HL-60/S4 treated with retinoic acid at 250 ng/mL for 4 days and 3 days (cell line): ENCODE results near the gene APC2.

Experiments used
- in situ Hi-C: fragments of 300-500 bp; cut with MboI; formaldehyde crosslinking; loops from 2 replicates; pipeline ENCODE4 v1.7.0; 2022; ENCODE audit warnings: low sequenced_read_pairs

Gene APC2

GRCh38 chr19:1449467-1450442, at the start of gene APC2:
Gene APC2 (plus strand): TSS chr19:1450121. CDS start chr19:1453002, 2,881 bp downstream.
- in situ Hi-C loops = no loop called here

GRCh38 chr19:1400281-1401137, 49.4 kb upstream of the APC2 start:
- in situ Hi-C loops = no loop called here

GRCh38 chr19:1401138-1401888, 48.6 kb upstream of the APC2 start, which contains the start of gene GAMT:
Gene GAMT (minus strand): TSS chr19:1401542. CDS start chr19:1401476, 66 bp downstream.
- in situ Hi-C loops = no loop called here

- in situ Hi-C loops = no loop called here
These were observed 48.1 kb upstream of the APC2 start for GRCh38 chr19:1401889-1402217.

- in situ Hi-C loops = no loop called here
These were observed 47.4 kb upstream of the APC2 start for GRCh38 chr19:1402411-1403070.

GRCh38 chr19:1406774-1407527, 43.0 kb upstream of the APC2 start:
- in situ Hi-C loops = no loop called here

- in situ Hi-C loops = no loop called here
These were observed 42.2 kb upstream of the APC2 start, which contains the start of gene DAZAP1 for GRCh38 chr19:1407528-1408299. Gene DAZAP1 (plus strand): TSS chr19:1407586. CDS start chr19:1407774, 188 bp downstream.

- in situ Hi-C loops = no loop called here
These were observed 41.4 kb upstream of the APC2 start for GRCh38 chr19:1408300-1409203.

- in situ Hi-C loops = no loop called here
These were observed 40.5 kb upstream of the APC2 start for GRCh38 chr19:1409204-1410005.

- in situ Hi-C loops = no loop called here
These were observed 39.7 kb upstream of the APC2 start for GRCh38 chr19:1410136-1410786.

- in situ Hi-C loops = no loop called here
These were observed 39.1 kb upstream of the APC2 start for GRCh38 chr19:1410789-1411188.

GRCh38 chr19:1411255-1412191, 38.4 kb upstream of the APC2 start:
- in situ Hi-C loops = no loop called here

- in situ Hi-C loops = no loop called here
These were observed 37.5 kb upstream of the APC2 start for GRCh38 chr19:1412323-1412923.

- in situ Hi-C loops = no loop called here
These were observed 36.7 kb upstream of the APC2 start for GRCh38 chr19:1412995-1413800.
